K562 (cell line): Measurements from ENCODE around the gene LRRC26. TPM values are rescaled to one million over a fixed set of nuclear protein-coding genes. Genes with fewer than 3 reads are reported as not detected.

Source experiments
- ATAC-seq: fragments of 200-7000 bp; cut with Tn5 transposase; 3 replicates; pipeline ENCODE4 v1.9.1; 2020; ENCODE audit warnings: moderate library complexity
- BruUV-seq: library from RNA; stranded (reverse); fragments of 400-500 nt; replicated peaks from 2 replicates; lab custom pipeline; 2021; lab: Mats Ljungman, UMichigan
- CTCF ChIA-PET: fragments of 300-600 bp; formaldehyde crosslinking; extraction: SDS; loops from one replicate; lab custom pipeline; 2021; ENCODE audit warnings: low intra/inter-chr PET ratio; lab: Yijun Ruan, JAX
- POLR2A ChIA-PET: fragments of 300-600, 350-650 bp; sonication (Branson Sonifier 250); formaldehyde crosslinking; extraction: SDS; loops from one replicate; lab custom pipeline; 2021; ENCODE audit warnings: antibody characterized with exemption, inconsistent platforms; lab: Yijun Ruan, JAX
- DNase-seq, 4 experiments: peaks; one replicate each; pipeline versions ENCODE4 v3.0.0 to v3.0.0-alpha.2; 2011 to 2018; ENCODE audit warnings: low spot score in 3 of 4, mixed read lengths in 3 of 4; ENCODE audit errors: extremely low read depth in 1 of 4
- FAIRE-seq: peaks from 2 replicates; lab custom pipeline; 2011; peaks lifted over from hg19 to GRCh38; lab: Jason Lieb, UNC
- H2AFZ ChIP-seq: 2 replicates; pipeline ENCODE4 v1.6.0; 2011; ENCODE audit warnings: low read depth, low read length, control low read depth, inconsistent platforms
- H3K27ac ChIP-seq: fragments of 200-600 bp; 3 replicates; pipeline ENCODE4 v1.8.0; 2011; ENCODE audit warnings: low read depth, mild to moderate bottlenecking, control low read depth, inconsistent platforms, low read length, moderate library complexity, mixed read lengths; ENCODE audit errors: extremely low read depth
- H3K27me3 ChIP-seq, 2 experiments: fragments of 300-600 bp in 1 of 2; 2 replicates in 1 of 2; 3 replicates in 1 of 2; pipeline versions ENCODE4 v1.6.0 to v1.8.0; 2011; ENCODE audit warnings: inconsistent platforms in 2 of 2, low read length in 2 of 2, mild to moderate bottlenecking in 1 of 2, mixed read lengths in 1 of 2, moderate library complexity in 1 of 2; ENCODE audit not compliant: control insufficient read depth in 2 of 2, insufficient read depth in 2 of 2
- H3K36me3 ChIP-seq: fragments of 300-600 bp; 3 replicates; pipeline ENCODE4 v1.8.0; 2011; ENCODE audit warnings: mild to moderate bottlenecking, low read length, inconsistent platforms; ENCODE audit not compliant: control insufficient read depth, insufficient read depth
- H3K4me1 ChIP-seq, 2 experiments: fragments of 200-600 bp in 1 of 2; replicated peaks in 1 of 2; 2 replicates in 1 of 2; 3 replicates in 1 of 2; pipeline versions ENCODE4 v1.5.1 to v1.8.0; 2011; ENCODE audit warnings: inconsistent platforms in 2 of 2, low read length in 2 of 2, mild to moderate bottlenecking in 1 of 2, mixed read lengths in 1 of 2, moderate library complexity in 1 of 2; ENCODE audit not compliant: control insufficient read depth in 2 of 2, insufficient read depth in 2 of 2
- H3K4me2 ChIP-seq: 2 replicates; pipeline ENCODE4 v1.6.1; 2011; ENCODE audit warnings: low read length, control low read depth, inconsistent platforms, mixed read lengths; ENCODE audit not compliant: insufficient read depth
- H3K4me3 ChIP-seq: fragments of 200-600 bp; sonication (generic), shearing (Covaris generic); 2 replicates; pipeline ENCODE4 v1.5.1; 2016; ENCODE audit warnings: control low read depth, inconsistent platforms
- H3K79me2 ChIP-seq: fragments of 200-600 bp; 3 replicates; pipeline ENCODE4 v1.8.0; 2011; ENCODE audit warnings: low read length, inconsistent platforms; ENCODE audit not compliant: control insufficient read depth, insufficient read depth
- H3K9ac ChIP-seq, 2 experiments: 2 replicates each; pipeline versions ENCODE4 v1.6.0 to v1.6.1; 2011; ENCODE audit warnings: low read depth in 2 of 2, low read length in 2 of 2, control low read depth in 1 of 2, inconsistent platforms in 1 of 2, mild to moderate bottlenecking in 1 of 2, mixed read lengths in 1 of 2; ENCODE audit not compliant: insufficient read depth in 1 of 2
- H3K9me1 ChIP-seq: one replicate; pipeline ENCODE4 v1.6.0; 2011; ENCODE audit warnings: inconsistent platforms, mild to moderate bottlenecking, low read length, moderate library complexity; ENCODE audit not compliant: control insufficient read depth, insufficient read depth
- H3K9me3 ChIP-seq: replicated peaks from 2 replicates; pipeline ENCODE4 v1.5.1; 2011; ENCODE audit warnings: low read depth, low read length, inconsistent platforms; ENCODE audit not compliant: control insufficient read depth, insufficient read depth
- H4K20me1 ChIP-seq: replicated peaks from 2 replicates; pipeline ENCODE4 v1.6.1; 2011; ENCODE audit warnings: low read length, inconsistent platforms, mixed read lengths; ENCODE audit not compliant: control insufficient read depth, insufficient read depth
- C11orf30 ChIP-seq: fragments of 450-650 bp; IDR thresholded peaks from 2 replicates; pipeline ENCODE4 v1.6.1; 2016; ENCODE audit warnings: low read depth, mild to moderate bottlenecking
- CHD2 ChIP-seq: IDR thresholded peaks from 2 replicates; pipeline ENCODE4 v1.6.1; 2011; ENCODE audit warnings: low read depth, low read length
- HDAC8 ChIP-seq: fragments of 450-650 bp; IDR thresholded peaks from 2 replicates; pipeline ENCODE4 v1.6.1; 2016; ENCODE audit warnings: mild to moderate bottlenecking, missing genetic modification characterization, moderate library complexity, missing compliant biosample characterization
- HNRNPK ChIP-seq: fragments of 200-400 bp; formaldehyde crosslinking; IDR thresholded peaks from one replicate; pipeline ENCODE4 v1.6.1; 2018; ENCODE audit warnings: mild to moderate bottlenecking, low read depth, low read length; ENCODE audit not compliant: poor library complexity, severe bottlenecking
- MAFG ChIP-seq: fragments of 450-650 bp; conservative IDR thresholded peaks from 2 replicates; pipeline ENCODE4 v1.6.1; 2016; ENCODE audit warnings: missing genetic modification characterization, missing compliant biosample characterization
- NFE2 ChIP-seq: IDR thresholded peaks from 2 replicates; pipeline ENCODE4 v1.6.1; 2014; ENCODE audit warnings: antibody characterized with exemption, low read depth
- YBX1 ChIP-seq: fragments of 450-650 bp; IDR thresholded peaks from 2 replicates; pipeline ENCODE4 v1.7.1; 2016; ENCODE audit warnings: mild to moderate bottlenecking
- YY1 ChIP-seq, 3 experiments: IDR thresholded peaks; 2 replicates each; pipeline ENCODE4 v1.6.1; 2011; ENCODE audit warnings: low read length in 2 of 3, mild to moderate bottlenecking in 2 of 3, moderate library complexity in 2 of 3, borderline replicate concordance in 1 of 3, control low read depth in 1 of 3, low read depth in 1 of 3; ENCODE audit not compliant: insufficient read depth in 3 of 3, insufficient replicate concordance in 2 of 3, control insufficient read depth in 1 of 3, insufficient read length in 1 of 3; ENCODE audit errors: extremely low read depth in 1 of 3
- ZC3H8 ChIP-seq: fragments of 450-650 bp; IDR thresholded peaks from 2 replicates; pipeline ENCODE4 v1.6.1; 2017
- ZFX ChIP-seq: sonication (generic); formaldehyde crosslinking; IDR thresholded peaks from 2 replicates; pipeline ENCODE4 v1.8.0; 2022; ENCODE audit warnings: mild to moderate bottlenecking, missing genetic modification reagents, moderate library complexity
- ZNF134 ChIP-seq: fragments of 250-450 bp; sonication (Bioruptor Pico); conservative IDR thresholded peaks from 2 replicates; pipeline ENCODE4 v1.4.0; 2020
- ZNF316 ChIP-seq: fragments of 450-650 bp; IDR thresholded peaks from 2 replicates; pipeline ENCODE4 v1.6.1; 2016
- ZNF76 ChIP-seq: fragments of 250-450 bp; sonication (Bioruptor Pico); IDR thresholded peaks from 2 replicates; pipeline ENCODE4 v1.4.0; 2020; ENCODE audit warnings: mild to moderate bottlenecking, moderate library complexity, borderline replicate concordance
- WGBS: fragments of 100-300 bp; shearing (Covaris generic); methylation state at CpG from one replicate; pipeline ENCODE4 v1.1.6; 2016; ENCODE audit warnings: low coverage, mixed read lengths; ENCODE audit not compliant: insufficient coverage; ENCODE audit errors: missing lambda C conversion rate; 5-methylcytosine and 5-hydroxymethylcytosine counted together
- in situ Hi-C: fragments of 300-500 bp; cut with MboI; formaldehyde crosslinking; loops from 4 replicates; pipeline ENCODE4 v1.15.0; 2018; ENCODE audit warnings: inconsistent platforms, mixed read lengths
- intact Hi-C: fragments of 100-400 bp; cut with micrococcal nuclease; formaldehyde crosslinking; loops from 2 replicates; pipeline ENCODE4 v1.14.2; 2022
- polyA plus RNA-seq, 8 experiments: library from polyadenylated mRNA; depleted of rRNA in 4 of 8; stranded (reverse) in 5 of 8; unstranded in 3 of 8; fragments of >200 nt; fragmentation: Nextera tagmentation in 2 of 8; fragmentation: Illumina TruSeq in 1 of 8; extraction: Ambion mirVana in 2 of 8; extraction: Trizol in 1 of 8; gene quantifications; 2 replicates each; pipeline versions ENCODE4 v1.2.1 to v1.2.3, GENCODE V29; 2011 to 2014; ENCODE audit warnings: inconsistent platforms in 1 of 8, missing spikeins in 1 of 8
- total RNA-seq, 7 experiments: library from RNA; depleted of rRNA in 6 of 7; stranded (reverse); fragments of >200 nt in 6 of 7; fragmentation: Illumina TruSeq in 2 of 7; extraction: Trizol in 2 of 7; gene quantifications; 2 replicates each; pipeline versions ENCODE4 v1.2.1 to v1.2.3, GENCODE V29; 2011 to 2021; ENCODE audit warnings: low replicate concordance in 1 of 7
- TF ChIP-seq, protein P1 (sequence below): IDR thresholded peaks from 2 replicates; pipeline ENCODE4 v1.6.1; 2011; ENCODE audit warnings: borderline replicate concordance, low read depth, mild to moderate bottlenecking, moderate library complexity, low read length; ENCODE audit not compliant: insufficient read depth, poor library complexity, severe bottlenecking
- TF ChIP-seq, protein P2 (sequence below): fragments of 250-450 bp; sonication (Bioruptor Pico); IDR thresholded peaks from 2 replicates; pipeline ENCODE4 v1.8.0; 2021; ENCODE audit warnings: moderate library complexity, mild to moderate bottlenecking, inconsistent platforms
- TF ChIP-seq, protein P3 (sequence below): sonication (generic); formaldehyde crosslinking; IDR thresholded peaks from 2 replicates; pipeline ENCODE4 v1.9.0; 2022; ENCODE audit warnings: mild to moderate bottlenecking, missing genetic modification reagents

Gene LRRC26
- total and polyA plus RNA-seq, 9 of the 15 experiments (the other 6 are each of a cell fraction or from before 2014, with no cell fraction given), result not detected

DNA sequence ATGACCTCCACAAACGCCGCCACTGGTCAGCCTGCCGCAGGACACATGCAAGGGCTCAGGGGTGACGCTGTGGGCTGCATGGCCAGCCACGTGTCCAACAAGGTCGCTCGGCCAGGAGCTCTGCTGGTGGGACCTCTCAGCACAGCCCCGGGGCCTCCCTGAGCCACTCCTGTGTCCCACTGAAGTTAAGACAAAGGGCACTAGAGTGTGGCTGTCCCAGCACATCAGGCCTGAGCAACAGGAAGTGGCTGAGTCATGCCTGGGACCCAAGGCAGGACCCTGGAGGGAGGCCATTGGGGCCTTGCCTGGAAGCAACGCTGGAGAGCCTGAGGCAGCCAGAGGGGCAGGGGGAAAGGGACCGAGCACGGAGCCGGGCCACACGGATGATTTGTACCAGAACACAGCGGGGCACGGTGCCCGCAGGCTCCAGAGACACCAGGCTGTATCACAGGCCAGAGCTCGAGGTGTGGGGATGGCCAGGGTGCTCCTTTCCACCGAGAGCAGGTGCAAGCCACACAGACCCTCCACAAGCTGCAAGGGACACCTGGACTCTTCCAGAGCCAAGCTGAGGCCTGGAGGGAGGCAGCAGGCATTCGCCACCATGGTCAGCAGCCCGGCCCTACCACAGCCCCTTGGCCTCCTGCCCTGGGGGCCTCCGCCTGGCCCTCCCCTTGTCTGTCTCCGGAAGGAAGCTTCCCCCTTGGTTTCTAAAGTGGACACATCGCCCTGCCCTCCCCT, 8.5 kb upstream of the LRRC26 start:
- Histone ChIP-seq H3K4me3 (no peak overlapping the region), H3K9ac (peak overlapping the region in 1 of 2 experiments; percentile 83; a peak in 2 of 4 replicates), H3K9me1 (no peaks in the 10 kb centered on the region), H4K20me1 (0 out of 2 replicates have a peak, but pooled peaks cover 5% of the 10 kb centered on the region), H3K9me3 (no peaks in the 10 kb centered on the region), H3K79me2 (no peaks in the 10 kb centered on the region), H3K4me2 (no peak overlapping the region), H2AFZ (no peak overlapping the region), H3K4me1 (peaks cover 3 to 71% of the 10 kb centered on the region in 2 experiments; a peak in 3 of 5 replicates), H3K27me3 (no peaks in the 10 kb centered on the region), H3K27ac (peak overlapping the region; percentile 45; the same call in 1 of the 3 replicates), H3K36me3 (peaks cover 47% of the 10 kb centered on the region; the same call in 1 of the 3 replicates)
- intact Hi-C loops (no loop called here), in situ Hi-C loops (no loop called here)
- BruUV-seq, result no TSS peak
- ATAC-seq (peak; percentile 18; the same call in 2 of the 3 replicates), FAIRE-seq (no peak), DNase-seq (peak in 1 of 4 experiments; percentile 41)
- TF ChIP-seq CHD2 (no peak), MAFG (tag) (0 out of 2 replicates have a peak, but pooled peaks have one; percentile 8), C11orf30 (peak; percentile 33; the same call in 1 of the 2 replicates), ZFX (no peak), ZNF76 (no peak), ZNF316 (peak; percentile 43), YBX1 (no peak), HDAC8 (tag) (no peak), NFE2 (peak; percentile 42; the same call in 1 of the 2 replicates), YY1 (IDR thresholded peaks at IDR 0.05; ENCODE audit: borderline replicate concordance in 1 of 3, control insufficient read depth in 1 of 3, extremely low read depth in 1 of 3, insufficient read depth in 3 of 3, insufficient read length in 1 of 3, insufficient replicate concordance in 2 of 3, low read depth in 1 of 3, low read length in 2 of 3) (peak in 2 of 3 experiments; percentile 25 to 32), ZC3H8 (no peak), ZNF134 (no peak), HNRNPK (no peak)
- TF ChIP-seq, protein P1, sequence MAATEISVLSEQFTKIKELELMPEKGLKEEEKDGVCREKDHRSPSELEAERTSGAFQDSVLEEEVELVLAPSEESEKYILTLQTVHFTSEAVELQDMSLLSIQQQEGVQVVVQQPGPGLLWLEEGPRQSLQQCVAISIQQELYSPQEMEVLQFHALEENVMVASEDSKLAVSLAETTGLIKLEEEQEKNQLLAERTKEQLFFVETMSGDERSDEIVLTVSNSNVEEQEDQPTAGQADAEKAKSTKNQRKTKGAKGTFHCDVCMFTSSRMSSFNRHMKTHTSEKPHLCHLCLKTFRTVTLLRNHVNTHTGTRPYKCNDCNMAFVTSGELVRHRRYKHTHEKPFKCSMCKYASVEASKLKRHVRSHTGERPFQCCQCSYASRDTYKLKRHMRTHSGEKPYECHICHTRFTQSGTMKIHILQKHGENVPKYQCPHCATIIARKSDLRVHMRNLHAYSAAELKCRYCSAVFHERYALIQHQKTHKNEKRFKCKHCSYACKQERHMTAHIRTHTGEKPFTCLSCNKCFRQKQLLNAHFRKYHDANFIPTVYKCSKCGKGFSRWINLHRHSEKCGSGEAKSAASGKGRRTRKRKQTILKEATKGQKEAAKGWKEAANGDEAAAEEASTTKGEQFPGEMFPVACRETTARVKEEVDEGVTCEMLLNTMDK, result no peak
- TF ChIP-seq, protein P2, sequence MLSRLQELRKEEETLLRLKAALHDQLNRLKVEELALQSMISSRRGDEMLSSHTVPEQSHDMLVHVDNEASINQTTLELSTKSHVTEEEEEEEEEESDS (CRISPR knock-in tag), result no peak
- TF ChIP-seq, protein P3, sequence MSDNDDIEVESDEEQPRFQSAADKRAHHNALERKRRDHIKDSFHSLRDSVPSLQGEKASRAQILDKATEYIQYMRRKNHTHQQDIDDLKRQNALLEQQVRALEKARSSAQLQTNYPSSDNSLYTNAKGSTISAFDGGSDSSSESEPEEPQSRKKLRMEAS (CRISPR knock-in tag), result peak; percentile 44
- CTCF ChIA-PET, result interaction anchor here (0.6 to 0.7 kb wide), 2 partner anchors 28 to 47 kb away, joined by 3 read pairs; no protein-coding TSS in a partner anchor
- POLR2A ChIA-PET, result interaction anchor here (0.6 to 1.4 kb wide), 5 partner anchors 11 to 384 kb away, joined by 3 to 8 read pairs (median 3); partner anchors contain the start of genes SSNA1 and TUBB4B
- 78% methylated on average over 18 of the region's 23 CpGs for WGBS
